GM19043 (cell line): Measurements from ENCODE around the gene STK31.
"Not testable (repeated sequence)": the region's sequence is repeated elsewhere in the genome, so short reads cannot be mapped to it uniquely, and the experiment has no call there.

ENCODE experiments used
- ATAC-seq: cut with Tn5 transposase; IDR thresholded peaks from one replicate; pipeline ENCODE4 v1.9.1; 2021; ENCODE audit warnings: low read depth; ENCODE audit not compliant: unreplicated experiment

The STK31 gene

GRCh38 chr7:23787272-23787671 is 77.3 kb downstream of the STK31 start:
- ATAC-seq: no peak

DNA sequence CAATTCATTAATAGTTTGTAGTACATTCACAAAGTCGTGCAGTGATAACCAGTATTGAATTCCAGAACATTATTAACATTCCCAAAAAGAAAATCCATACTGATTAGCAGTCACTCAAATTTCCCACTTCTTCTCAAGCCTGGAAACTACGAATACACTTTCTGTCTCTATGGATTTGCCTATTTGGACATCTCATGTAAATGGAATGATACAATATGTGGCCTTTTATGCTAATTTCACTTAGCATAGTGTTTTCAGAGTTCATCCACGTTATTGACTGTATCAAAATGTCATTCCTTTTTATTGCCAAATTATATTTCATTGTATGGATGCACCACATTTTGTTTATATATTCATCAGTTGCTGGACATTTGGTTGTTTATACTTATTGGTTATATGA is 78.8 kb downstream of the STK31 start:
- ATAC-seq: no peak

DNA sequence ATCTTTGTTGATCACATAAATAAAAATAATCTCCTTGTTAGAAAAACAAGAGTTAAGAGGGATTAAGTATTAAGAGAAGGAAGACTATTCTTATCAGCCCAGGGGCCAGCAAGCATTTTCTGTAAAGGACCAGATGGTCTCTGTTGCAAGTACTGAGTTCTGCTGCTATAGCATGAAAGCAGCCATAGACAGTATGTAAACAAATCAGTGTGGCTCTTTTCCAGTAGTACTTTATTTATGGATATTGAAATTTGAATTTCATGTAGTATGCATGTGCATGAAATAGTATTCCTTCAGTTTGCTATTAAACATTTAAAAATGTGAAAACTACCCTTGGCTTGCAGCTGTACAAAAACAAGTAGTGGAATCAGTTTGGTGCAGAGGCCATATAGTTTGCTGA is 81.7 kb downstream of the STK31 start:
- no peak for ATAC-seq

- no peak for ATAC-seq
These were observed 92.8 kb downstream of the STK31 start for GRCh38 chr7:23802720-23803397.

- no peak for ATAC-seq
These were observed 94.7 kb downstream of the STK31 start for GRCh38 chr7:23804707-23805106.

GRCh38 chr7:23808421-23808820 is 98.4 kb downstream of the STK31 start:
- ATAC-seq: no peak

- ATAC-seq: no peak
These were observed 100.1 kb downstream of the STK31 start for GRCh38 chr7:23810099-23810498.

DNA sequence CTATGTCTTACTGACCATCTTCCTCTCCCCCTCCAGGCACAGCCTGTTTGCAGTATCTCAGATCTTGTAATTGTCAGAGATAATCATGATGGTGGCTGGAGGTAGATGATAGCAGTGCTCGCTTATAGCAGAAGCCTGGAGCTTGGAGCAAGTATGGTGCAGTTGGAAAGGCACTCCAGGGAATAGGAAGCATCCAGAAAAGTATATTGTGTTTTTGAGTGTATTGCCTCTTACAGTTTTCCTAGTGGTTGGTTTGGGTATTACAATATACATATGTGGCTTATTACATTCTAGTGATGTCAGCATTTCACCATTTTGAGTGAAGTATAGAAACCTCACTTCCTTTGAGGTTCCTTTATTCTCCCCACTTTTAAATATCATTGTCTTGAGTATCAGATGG is 101.5 kb downstream of the STK31 start:
- ATAC-seq: no peak

GRCh38 chr7:23828125-23828524 is 118.1 kb downstream of the STK31 start:
- ATAC-seq: not testable (repeated sequence)

DNA sequence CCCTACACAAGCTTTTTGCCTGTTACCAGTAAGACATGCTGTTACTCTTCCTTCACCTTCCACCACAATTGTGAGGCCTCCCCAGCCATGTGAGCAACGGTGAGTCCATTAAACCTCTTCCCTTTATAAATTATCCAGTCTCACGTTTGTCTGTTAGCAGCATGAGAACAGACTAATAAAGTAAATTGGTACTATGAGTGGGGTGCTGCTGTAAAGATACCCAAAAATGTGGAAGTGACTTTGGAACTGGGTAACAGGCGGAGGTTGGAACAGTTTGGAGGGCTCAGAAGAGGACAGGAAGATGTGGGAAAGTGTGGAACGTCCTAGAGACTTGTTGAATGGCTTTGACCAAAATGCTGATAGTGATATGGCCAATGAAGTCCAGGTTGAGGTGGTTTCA is 122.7 kb downstream of the STK31 start:
- ATAC-seq: not testable (repeated sequence)

DNA sequence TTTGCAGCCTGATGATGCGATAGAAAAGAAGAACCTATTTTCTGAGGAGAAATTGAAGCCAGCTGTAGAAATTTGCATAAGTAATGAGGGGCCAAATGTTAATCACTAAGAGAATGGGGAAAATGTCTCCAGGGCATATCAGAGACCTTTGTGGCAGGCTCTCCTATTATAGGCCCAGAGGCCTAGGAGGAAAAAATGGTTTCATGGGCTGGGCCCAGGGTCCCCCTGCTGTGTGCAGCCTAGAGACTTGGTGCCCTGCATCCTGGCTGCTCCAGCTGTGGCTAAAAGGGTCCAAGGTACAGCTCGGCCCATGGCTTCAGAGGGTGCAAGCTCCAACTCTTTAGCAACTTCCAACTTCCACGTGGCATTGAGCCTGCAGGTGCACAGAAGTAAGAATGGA is 123.4 kb downstream of the STK31 start:
- no peak for ATAC-seq

DNA sequence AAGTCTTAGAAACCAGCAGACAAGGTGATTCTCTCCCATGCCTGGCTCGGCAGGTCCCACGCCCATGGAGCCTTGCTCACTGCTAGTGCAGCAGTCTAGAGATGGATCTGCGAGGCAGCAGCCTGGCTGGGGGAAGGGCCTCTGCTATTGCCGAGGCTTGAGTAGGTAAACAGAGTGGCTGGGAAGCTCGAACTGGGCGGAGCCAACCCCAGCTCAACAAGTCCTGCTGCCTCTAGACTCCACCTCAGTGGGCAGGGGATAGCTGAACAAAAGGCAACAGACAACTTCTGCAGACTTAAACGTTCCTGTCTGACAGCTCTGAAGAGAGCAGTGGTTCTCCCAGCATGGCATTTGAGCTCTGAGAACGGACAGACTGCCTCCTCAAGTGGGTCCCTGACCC is 134.8 kb downstream of the STK31 start:
- not testable (repeated sequence) for ATAC-seq

- ATAC-seq: no peak
These were observed 142.1 kb downstream of the STK31 start for GRCh38 chr7:23852135-23852534.

DNA sequence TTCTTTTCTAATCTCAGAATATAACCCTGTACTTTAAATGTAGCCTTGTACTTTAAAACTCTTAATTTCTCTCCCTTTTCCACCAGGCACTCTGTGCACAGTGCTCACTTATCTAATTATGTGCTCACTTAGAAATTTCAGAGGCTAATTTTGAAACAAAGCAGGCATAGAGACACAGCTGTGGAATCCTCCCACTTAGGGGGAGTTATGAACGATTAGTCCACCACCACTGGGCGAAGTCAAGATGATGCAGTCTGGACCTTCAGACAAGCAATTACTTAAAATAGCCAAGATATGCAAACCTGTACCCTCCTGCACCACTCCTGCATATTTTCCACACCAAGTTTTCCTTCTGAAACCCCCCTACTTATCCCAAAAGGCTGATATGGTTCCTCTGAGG is 143.0 kb downstream of the STK31 start:
- ATAC-seq: no peak

DNA sequence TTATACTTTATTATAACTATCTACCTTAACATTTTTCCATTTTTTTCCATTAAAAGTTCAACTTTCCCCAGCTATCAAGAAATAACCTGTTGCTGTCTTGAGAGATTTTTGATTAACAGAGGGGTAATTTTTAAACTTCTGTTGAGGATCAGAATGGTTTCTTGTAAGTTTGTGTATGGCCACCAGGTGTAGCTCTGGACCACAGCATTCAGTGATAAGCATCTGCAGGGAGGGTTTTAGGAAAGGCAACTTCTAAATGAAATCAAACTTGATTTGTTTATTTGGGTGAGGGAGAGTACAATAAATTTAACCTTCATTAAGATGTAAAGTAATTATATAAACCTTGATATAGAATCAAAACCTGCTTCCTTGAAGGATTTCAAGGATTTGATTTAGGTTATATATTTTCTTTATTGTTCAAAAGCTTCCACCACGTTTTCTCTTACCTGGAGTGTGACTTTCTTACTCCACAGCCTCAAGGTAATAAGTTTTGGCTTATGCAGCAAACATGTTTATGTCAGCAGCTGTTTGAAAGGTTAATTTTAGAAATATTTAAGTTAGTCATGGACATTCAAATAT is 153.3 kb downstream of the STK31 start:
- no peak for ATAC-seq

GRCh38 chr7:23864973-23865372 is 155.0 kb downstream of the STK31 start:
- ATAC-seq: no peak

- no peak for ATAC-seq
These were observed 163.3 kb downstream of the STK31 start for GRCh38 chr7:23873306-23873705.

GRCh38 chr7:23876526-23876925 is 166.5 kb downstream of the STK31 start:
- ATAC-seq: not testable (repeated sequence)
